Glutamatergic neuron (in vitro differentiated cells): Measurements from ENCODE around the gene PIK3CG. TPM values are rescaled to one million over a fixed set of nuclear protein-coding genes. Genes with fewer than 3 reads are reported as not detected.
"Not testable (repeated sequence)": the region's sequence is repeated elsewhere in the genome, so short reads cannot be mapped to it uniquely, and the experiment has no call there.

Source experiments
- DNase-seq: peaks from one replicate; pipeline ENCODE4 v3.0.0; 2022
- H3K27ac Mint-ChIP-seq: one replicate; pipeline ENCODE4 v1.8.0; 2020; ENCODE audit warnings: mild to moderate bottlenecking, mixed read lengths, inconsistent platforms; ENCODE audit not compliant: unreplicated experiment
- H3K27me3 Mint-ChIP-seq: one replicate; pipeline ENCODE4 v1.8.0; 2020; ENCODE audit warnings: mild to moderate bottlenecking, moderate library complexity, mixed read lengths, inconsistent platforms; ENCODE audit not compliant: unreplicated experiment
- H3K36me3 Mint-ChIP-seq: one replicate; pipeline ENCODE4 v1.8.0; 2020; ENCODE audit warnings: mild to moderate bottlenecking, mixed read lengths, inconsistent platforms; ENCODE audit not compliant: unreplicated experiment
- H3K4me1 Mint-ChIP-seq: one replicate; pipeline ENCODE4 v1.8.0; 2020; ENCODE audit warnings: mild to moderate bottlenecking, low read depth, mixed read lengths, inconsistent platforms; ENCODE audit not compliant: unreplicated experiment
- H3K4me3 Mint-ChIP-seq: one replicate; pipeline ENCODE4 v1.8.0; 2020; ENCODE audit warnings: mild to moderate bottlenecking, mixed read lengths, inconsistent platforms; ENCODE audit not compliant: unreplicated experiment
- H3K9me3 Mint-ChIP-seq: one replicate; pipeline ENCODE4 v1.8.0; 2020; ENCODE audit warnings: mild to moderate bottlenecking, moderate library complexity, mixed read lengths, inconsistent platforms; ENCODE audit not compliant: unreplicated experiment
- total RNA-seq: library from RNA; stranded (reverse); fragmentation: NEBNext Ultra II Directional; extraction: Animal tissue kit (Norgen Biotek cat#: 25700); gene quantifications from one replicate; pipeline ENCODE4 v1.2.1, GENCODE V29; 2021; ENCODE audit not compliant: unreplicated experiment
- TF ChIP-seq, protein P1 (sequence below): fragments of 200-600 bp; sonication (generic); IDR thresholded peaks from one replicate; pipeline ENCODE4 v1.5.0; 2021; ENCODE audit not compliant: partially characterized antibody, unreplicated experiment

The PIK3CG gene
- total RNA-seq, 1 donor from 2014 or later, result not detected

DNA sequence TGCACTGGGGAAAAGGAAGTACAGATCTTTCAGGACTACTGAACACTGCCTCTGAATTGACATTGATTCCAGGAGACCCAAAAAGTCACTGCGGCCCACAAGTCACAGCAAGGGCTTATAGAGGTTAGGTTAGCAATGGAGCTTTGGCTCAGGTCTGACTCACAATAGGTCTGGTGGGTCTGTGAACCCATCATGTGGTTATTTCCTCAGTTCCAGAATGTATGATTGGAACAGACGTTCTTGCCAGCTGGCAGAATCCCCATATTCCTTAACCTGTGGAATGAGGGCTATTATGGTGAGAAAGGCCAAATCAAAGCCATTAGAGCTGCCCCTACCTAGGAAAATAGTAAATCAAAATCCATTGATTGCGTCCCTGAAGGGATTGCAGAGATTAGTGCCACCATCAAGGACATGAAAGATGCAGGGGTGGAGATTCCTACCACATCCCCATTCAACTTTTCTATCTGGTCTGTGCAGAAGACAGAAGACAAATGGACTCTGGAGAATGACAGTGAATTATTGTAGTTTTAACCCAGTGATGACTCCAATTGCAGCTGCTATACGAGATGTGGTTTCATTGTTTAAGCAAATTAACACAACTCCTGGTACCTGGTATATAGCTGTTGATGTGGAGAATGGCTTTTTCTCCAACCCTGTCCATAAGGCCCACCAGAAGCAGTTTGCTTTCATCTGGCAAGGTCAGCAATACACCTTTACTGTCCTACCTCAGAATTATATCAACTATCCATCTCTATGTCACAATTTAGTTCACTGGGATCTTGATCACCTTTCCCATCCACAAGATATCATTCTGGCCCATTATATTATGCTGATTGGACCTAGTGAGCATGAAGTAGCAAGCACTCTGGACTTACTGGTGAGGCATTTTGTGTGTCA, 44.5 kb upstream of the PIK3CG start:
- no peaks in the 10 kb centered on the region for H3K36me3 Mint-ChIP-seq
- H3K27me3 Mint-ChIP-seq, result no peaks in the 10 kb centered on the region
- no peak overlapping the region for H3K4me3 Mint-ChIP-seq
- no peak overlapping the region for H3K27ac Mint-ChIP-seq
- TF ChIP-seq, protein P1, sequence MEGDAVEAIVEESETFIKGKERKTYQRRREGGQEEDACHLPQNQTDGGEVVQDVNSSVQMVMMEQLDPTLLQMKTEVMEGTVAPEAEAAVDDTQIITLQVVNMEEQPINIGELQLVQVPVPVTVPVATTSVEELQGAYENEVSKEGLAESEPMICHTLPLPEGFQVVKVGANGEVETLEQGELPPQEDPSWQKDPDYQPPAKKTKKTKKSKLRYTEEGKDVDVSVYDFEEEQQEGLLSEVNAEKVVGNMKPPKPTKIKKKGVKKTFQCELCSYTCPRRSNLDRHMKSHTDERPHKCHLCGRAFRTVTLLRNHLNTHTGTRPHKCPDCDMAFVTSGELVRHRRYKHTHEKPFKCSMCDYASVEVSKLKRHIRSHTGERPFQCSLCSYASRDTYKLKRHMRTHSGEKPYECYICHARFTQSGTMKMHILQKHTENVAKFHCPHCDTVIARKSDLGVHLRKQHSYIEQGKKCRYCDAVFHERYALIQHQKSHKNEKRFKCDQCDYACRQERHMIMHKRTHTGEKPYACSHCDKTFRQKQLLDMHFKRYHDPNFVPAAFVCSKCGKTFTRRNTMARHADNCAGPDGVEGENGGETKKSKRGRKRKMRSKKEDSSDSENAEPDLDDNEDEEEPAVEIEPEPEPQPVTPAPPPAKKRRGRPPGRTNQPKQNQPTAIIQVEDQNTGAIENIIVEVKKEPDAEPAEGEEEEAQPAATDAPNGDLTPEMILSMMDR, result no peak
- H3K4me1 Mint-ChIP-seq, result no peaks in the 10 kb centered on the region
- H3K9me3 Mint-ChIP-seq, result no peaks in the 10 kb centered on the region
- DNase-seq, result no peak

DNA sequence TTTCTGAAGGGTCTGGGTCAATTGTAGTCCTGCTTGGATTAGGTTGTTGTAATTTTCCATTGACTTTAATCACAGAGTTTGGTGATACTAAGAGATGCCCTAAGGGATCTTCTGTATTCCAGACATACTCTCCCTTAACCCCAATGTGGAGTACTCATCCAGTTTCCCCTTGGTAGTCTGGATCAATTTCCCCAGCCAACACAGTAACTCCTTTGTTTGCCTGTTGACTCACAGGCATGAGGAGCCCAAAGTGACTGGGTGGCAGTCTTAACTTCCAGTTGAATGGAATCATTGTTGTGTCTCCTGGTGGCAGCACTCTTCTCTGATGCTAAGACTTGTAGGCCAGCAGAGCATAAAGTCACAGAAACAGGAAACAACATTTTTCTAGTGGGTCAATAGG, 41.5 kb upstream of the PIK3CG start:
- H3K27ac Mint-ChIP-seq, result no peak overlapping the region
- H3K9me3 Mint-ChIP-seq, result no peaks in the 10 kb centered on the region
- no peaks in the 10 kb centered on the region for H3K4me1 Mint-ChIP-seq
- DNase-seq, result no peak
- no peaks in the 10 kb centered on the region for H3K36me3 Mint-ChIP-seq
- H3K4me3 Mint-ChIP-seq, result no peak overlapping the region
- H3K27me3 Mint-ChIP-seq, result no peaks in the 10 kb centered on the region
- TF ChIP-seq, protein P1, result no peak

DNA sequence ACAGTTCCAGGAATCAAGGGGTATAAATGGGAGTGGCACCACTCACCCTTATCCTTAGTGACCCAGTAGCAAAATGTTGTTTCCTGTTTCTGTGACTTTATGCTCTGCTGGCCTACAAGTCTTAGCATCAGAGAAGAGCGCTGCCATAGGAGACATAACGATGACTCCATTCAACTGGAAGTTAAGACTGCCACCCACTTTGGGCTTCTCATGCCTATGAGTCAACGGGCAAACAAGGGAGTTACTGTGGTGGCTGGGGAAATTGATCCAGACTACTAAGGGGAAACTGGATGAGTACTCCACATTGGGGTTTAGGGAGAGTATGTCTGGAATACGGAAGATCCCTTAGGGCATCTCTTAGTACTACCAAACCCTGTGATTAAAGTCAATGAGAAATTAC, 40.6 kb upstream of the PIK3CG start:
- Mint-ChIP-seq H3K4me3 (no peak overlapping the region), H3K27ac (no peak overlapping the region), H3K9me3 (no peaks in the 10 kb centered on the region), H3K27me3 (no peaks in the 10 kb centered on the region), H3K4me1 (no peaks in the 10 kb centered on the region), H3K36me3 (no peaks in the 10 kb centered on the region)
- DNase-seq, result no peak
- TF ChIP-seq, protein P1, result no peak

DNA sequence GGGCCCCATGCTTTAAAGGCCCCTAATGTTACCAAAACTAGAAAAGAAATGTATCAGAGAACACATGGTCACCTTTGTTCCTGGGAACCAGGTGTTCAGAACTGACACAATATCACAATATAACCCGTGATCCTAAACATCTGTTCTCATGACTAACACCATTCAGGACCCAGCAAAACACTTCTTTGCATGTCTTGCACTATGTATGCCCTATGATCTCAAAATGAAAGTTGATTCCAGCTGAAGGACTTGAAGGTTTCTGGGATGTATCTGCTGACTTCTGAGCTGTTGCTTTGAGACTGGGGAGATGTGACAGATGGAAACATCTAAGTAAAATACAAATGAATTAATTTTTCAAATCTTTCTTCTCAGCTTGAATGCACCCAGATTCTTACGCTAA, 37.5 kb upstream of the PIK3CG start:
- TF ChIP-seq, protein P1, result no peak
- DNase-seq, result no peak
- H3K4me1 Mint-ChIP-seq, result no peaks in the 10 kb centered on the region
- peaks cover 2% of the 10 kb centered on the region for H3K27me3 Mint-ChIP-seq
- H3K27ac Mint-ChIP-seq, result no peak overlapping the region
- H3K4me3 Mint-ChIP-seq, result no peak overlapping the region
- H3K36me3 Mint-ChIP-seq, result peaks cover 9% of the 10 kb centered on the region
- no peaks in the 10 kb centered on the region for H3K9me3 Mint-ChIP-seq

DNA sequence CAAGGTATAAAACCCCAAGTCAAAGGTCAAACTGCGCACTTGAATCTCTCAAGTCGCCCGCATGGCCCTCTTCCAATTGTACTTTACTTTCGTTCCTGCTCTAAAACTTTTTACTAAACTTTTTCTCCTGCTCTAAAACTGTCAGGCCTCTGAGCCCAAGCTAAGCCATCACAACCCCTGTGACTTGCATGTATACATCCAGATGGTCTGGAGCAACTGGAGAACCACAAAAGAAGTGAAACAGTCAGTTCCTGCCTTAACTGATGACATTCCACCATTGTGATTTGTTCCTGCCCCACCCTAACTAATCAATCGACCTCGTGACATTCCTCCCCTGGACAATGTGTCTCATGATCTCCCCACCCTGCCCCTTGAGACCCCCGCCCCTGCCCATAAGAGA, 35.6 kb upstream of the PIK3CG start:
- H3K4me3 Mint-ChIP-seq, result no peak overlapping the region
- peaks cover 2% of the 10 kb centered on the region for H3K27me3 Mint-ChIP-seq
- H3K36me3 Mint-ChIP-seq, result peaks cover 9% of the 10 kb centered on the region
- no peaks in the 10 kb centered on the region for H3K4me1 Mint-ChIP-seq
- H3K9me3 Mint-ChIP-seq, result no peaks in the 10 kb centered on the region
- no peak overlapping the region for H3K27ac Mint-ChIP-seq
- TF ChIP-seq, protein P1, result no peak
- DNase-seq, result no peak

DNA sequence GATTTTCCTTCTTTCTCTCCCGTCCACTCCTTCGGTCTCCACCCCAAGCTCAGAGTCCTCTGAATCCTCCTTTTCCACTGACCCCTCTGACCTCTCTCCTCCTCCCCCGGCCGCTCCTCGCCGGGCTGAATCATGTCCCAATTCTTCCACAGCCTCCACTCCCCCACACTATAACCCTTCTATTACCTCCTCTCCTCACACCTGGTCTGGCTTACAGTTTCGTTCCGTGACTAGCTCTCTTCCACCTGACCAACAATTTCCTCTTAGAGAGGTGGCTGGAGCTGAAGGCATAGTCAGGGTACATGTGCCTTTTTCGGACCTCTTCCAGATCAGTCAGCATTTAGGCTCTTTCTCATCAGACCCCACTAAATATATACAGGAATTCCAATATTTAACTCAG, 34.2 kb upstream of the PIK3CG start:
- H3K4me1 Mint-ChIP-seq, H3K27me3 Mint-ChIP-seq, H3K4me3 Mint-ChIP-seq, DNase-seq, H3K36me3 Mint-ChIP-seq, H3K9me3 Mint-ChIP-seq, H3K27ac Mint-ChIP-seq: not testable (repeated sequence)
